Fibroblast of pulmonary artery (primary cell): ENCODE results near the gene VWC2.

Experiments used
- DNase-seq: peaks from one replicate; pipeline ENCODE4 v3.0.0-alpha.2; 2010; ENCODE audit warnings: low read depth
- H3K4me3 ChIP-seq: replicated peaks from 2 replicates; pipeline ENCODE4 v1.5.1; 2011; ENCODE audit warnings: low read depth, mild to moderate bottlenecking, control low read depth, low read length, moderate library complexity
- CTCF ChIP-seq: IDR thresholded peaks from 2 replicates; pipeline ENCODE4 v1.5.1; 2011; ENCODE audit warnings: mild to moderate bottlenecking, control low read depth, low read length, inconsistent platforms; ENCODE audit errors: missing control alignments

VWC2 gene

DNA sequence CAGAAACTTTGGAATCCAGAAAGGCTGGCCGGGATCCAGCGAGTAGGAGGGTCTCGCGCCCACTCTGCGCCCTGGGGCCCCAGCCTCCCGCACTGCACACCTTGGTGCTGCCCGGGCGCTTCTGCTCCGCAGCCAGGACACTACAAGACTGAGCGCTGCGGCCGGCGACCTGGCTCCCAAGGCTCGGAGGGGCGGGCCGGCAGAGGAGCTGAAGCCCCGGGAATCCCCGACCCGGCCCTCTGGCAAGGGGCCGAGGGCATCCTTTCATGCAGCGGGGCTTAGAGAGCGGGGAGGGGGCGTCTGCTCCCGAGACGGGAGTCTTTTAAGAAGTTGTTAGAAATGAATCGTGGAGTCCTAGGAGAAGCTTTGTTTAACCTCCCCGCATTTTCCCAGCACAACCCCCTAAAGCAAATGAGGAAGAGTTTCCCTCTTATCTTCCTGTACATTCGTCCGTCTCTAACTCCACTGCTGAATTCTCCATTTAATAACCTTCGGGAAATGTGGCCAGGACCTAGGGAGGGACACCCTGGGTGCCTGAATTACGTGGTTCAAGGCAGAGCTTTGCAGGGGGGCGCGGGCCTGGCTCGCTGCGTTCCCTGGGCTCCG lies 1.1 kb downstream of the VWC2 start:
- TF ChIP-seq CTCF = no peak
- DNase-seq = no peak
- no peak overlapping the region for H3K4me3 ChIP-seq

DNA sequence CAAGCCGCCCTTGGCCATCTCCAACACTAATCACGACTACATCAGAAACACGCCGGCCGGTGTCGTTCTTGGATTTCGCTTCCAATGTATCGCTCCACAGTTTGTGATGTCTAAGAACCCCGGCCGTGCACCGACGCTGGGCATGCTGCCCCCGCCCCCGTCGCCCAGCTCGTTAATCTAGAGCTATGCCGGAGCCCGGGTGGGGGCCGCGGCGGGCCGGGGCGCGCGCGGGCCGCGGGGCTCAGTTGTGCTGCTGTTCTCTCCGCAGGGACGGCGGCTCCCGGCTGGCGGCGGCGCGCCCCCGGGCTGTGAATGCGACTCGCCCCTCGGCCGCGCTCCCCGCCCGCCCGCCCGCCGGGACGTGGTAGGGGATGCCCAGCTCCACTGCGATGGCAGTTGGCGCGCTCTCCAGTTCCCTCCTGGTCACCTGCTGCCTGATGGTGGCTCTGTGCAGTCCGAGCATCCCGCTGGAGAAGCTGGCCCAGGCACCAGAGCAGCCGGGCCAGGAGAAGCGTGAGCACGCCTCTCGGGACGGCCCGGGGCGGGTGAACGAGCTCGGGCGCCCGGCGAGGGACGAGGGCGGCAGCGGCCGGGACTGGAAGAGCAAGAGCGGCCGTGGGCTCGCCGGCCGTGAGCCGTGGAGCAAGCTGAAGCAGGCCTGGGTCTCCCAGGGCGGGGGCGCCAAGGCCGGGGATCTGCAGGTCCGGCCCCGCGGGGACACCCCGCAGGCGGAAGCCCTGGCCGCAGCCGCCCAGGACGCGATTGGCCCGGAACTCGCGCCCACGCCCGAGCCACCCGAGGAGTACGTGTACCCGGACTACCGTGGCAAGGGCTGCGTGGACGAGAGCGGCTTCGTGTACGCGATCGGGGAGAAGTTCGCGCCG lies 1.9 kb downstream of the VWC2 start:
- DNase-seq = no peak
- TF ChIP-seq CTCF = no peak
- H3K4me3 ChIP-seq = no peak overlapping the region

DNA sequence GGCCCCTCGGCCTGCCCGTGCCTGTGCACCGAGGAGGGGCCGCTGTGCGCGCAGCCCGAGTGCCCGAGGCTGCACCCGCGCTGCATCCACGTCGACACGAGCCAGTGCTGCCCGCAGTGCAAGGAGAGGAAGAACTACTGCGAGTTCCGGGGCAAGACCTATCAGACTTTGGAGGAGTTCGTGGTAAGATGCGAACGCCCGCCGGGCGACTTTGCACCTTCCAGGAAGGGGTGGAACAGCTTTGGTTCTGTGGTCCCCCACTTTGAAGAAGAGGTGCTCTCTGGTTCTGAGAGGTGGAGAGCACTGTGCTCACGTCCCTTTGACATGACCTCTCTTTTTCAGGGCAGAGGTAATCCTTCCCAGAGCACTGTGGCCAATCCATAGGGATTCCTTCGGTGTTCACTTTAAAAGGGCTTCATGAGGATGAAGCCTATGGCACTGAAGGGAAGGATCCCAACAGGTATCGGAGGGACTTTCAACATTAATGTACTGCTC lies 2.6 kb downstream of the VWC2 start:
- TF ChIP-seq CTCF = no peak
- no peak for DNase-seq
- no peak overlapping the region for H3K4me3 ChIP-seq

- H3K4me3 ChIP-seq = no peak overlapping the region
- no peak for TF ChIP-seq CTCF
- no peak for DNase-seq
Measured at GRCh38 chr7:49776994-49777393, 3.6 kb downstream of the VWC2 start.

- TF ChIP-seq CTCF = no peak
- H3K4me3 ChIP-seq = no peak overlapping the region
- no peak for DNase-seq
Measured at GRCh38 chr7:49778731-49779270, 5.4 kb downstream of the VWC2 start.

GRCh38 chr7:49780953-49781352 lies 7.5 kb downstream of the VWC2 start:
- no peak for DNase-seq
- TF ChIP-seq CTCF = no peak

More at GRCh38 chr7:49780953-49781352, 7.5 kb downstream of the VWC2 start:
- H3K4me3 ChIP-seq = no peak overlapping the region
